Astrocyte (in vitro differentiated cells and primary cell): Measurements from ENCODE around the gene NENF. TPM values are rescaled to one million over a fixed set of nuclear protein-coding genes. Genes with fewer than 3 reads are reported as not detected.

Experiments
- DNase-seq: peaks from one replicate; pipeline ENCODE4 v3.0.0-alpha.2; 2010; ENCODE audit warnings: low read depth
- FAIRE-seq: peaks from 2 replicates; lab custom pipeline; 2011; peaks lifted over from hg19 to GRCh38; lab: Jason Lieb, UNC
- H2AFZ ChIP-seq: 2 replicates; pipeline ENCODE4 v1.6.0; 2012; ENCODE audit warnings: low read depth, low read length, inconsistent platforms
- H3K27ac ChIP-seq: 2 replicates; pipeline ENCODE4 v1.5.1; 2011; ENCODE audit warnings: low read depth, low read length, inconsistent platforms
- H3K27me3 ChIP-seq: 2 replicates; pipeline ENCODE4 v1.6.0; 2011; ENCODE audit warnings: low read length, inconsistent platforms; ENCODE audit not compliant: insufficient read depth
- H3K36me3 ChIP-seq: 2 replicates; pipeline ENCODE4 v1.5.1; 2011; ENCODE audit warnings: low read length, inconsistent platforms; ENCODE audit not compliant: insufficient read depth
- H3K4me1 ChIP-seq: 2 replicates; pipeline ENCODE4 v1.5.1; 2011; ENCODE audit warnings: low read length, inconsistent platforms; ENCODE audit not compliant: insufficient read depth
- H3K4me2 ChIP-seq: 2 replicates; pipeline ENCODE4 v1.6.0; 2012; ENCODE audit warnings: low read length, inconsistent platforms
- H3K4me3 ChIP-seq: 2 replicates; pipeline ENCODE4 v1.5.1; 2011; ENCODE audit warnings: low read depth, mild to moderate bottlenecking, low read length, inconsistent platforms; ENCODE audit not compliant: insufficient read depth
- H3K79me2 ChIP-seq: 2 replicates; pipeline ENCODE4 v1.6.0; 2012; ENCODE audit warnings: mild to moderate bottlenecking, low read length, inconsistent platforms; ENCODE audit not compliant: insufficient read depth
- H3K9ac ChIP-seq: 2 replicates; pipeline ENCODE4 v1.6.0; 2012; ENCODE audit warnings: mild to moderate bottlenecking, low read length, inconsistent platforms
- H3K9me3 ChIP-seq: 2 replicates; pipeline ENCODE4 v1.5.1; 2012; ENCODE audit warnings: low read depth, mild to moderate bottlenecking, low read length, inconsistent platforms; ENCODE audit not compliant: insufficient read depth
- H4K20me1 ChIP-seq: 2 replicates; pipeline ENCODE4 v1.6.0; 2012; ENCODE audit warnings: low read length, inconsistent platforms; ENCODE audit not compliant: insufficient read depth
- H3K27ac Mint-ChIP-seq: one replicate; pipeline ENCODE4 v1.8.0; 2021; ENCODE audit warnings: mild to moderate bottlenecking, mixed read lengths; ENCODE audit not compliant: unreplicated experiment
- H3K27me3 Mint-ChIP-seq: one replicate; pipeline ENCODE4 v1.8.0; 2021; ENCODE audit warnings: low read depth, mixed read lengths; ENCODE audit not compliant: unreplicated experiment
- H3K36me3 Mint-ChIP-seq: one replicate; pipeline ENCODE4 v1.8.0; 2021; ENCODE audit warnings: low read depth, mixed read lengths; ENCODE audit not compliant: unreplicated experiment
- H3K4me1 Mint-ChIP-seq: one replicate; pipeline ENCODE4 v1.8.0; 2021; ENCODE audit warnings: low read depth, mixed read lengths; ENCODE audit not compliant: unreplicated experiment
- H3K4me3 Mint-ChIP-seq: one replicate; pipeline ENCODE4 v1.8.0; 2021; ENCODE audit warnings: mild to moderate bottlenecking, moderate library complexity, mixed read lengths; ENCODE audit not compliant: unreplicated experiment
- H3K9me3 Mint-ChIP-seq: one replicate; pipeline ENCODE4 v1.8.0; 2021; ENCODE audit warnings: mild to moderate bottlenecking, mixed read lengths; ENCODE audit not compliant: unreplicated experiment
- CTCF ChIP-seq: IDR thresholded peaks from 2 replicates; pipeline ENCODE4 v1.5.1; 2011; ENCODE audit warnings: low read depth, mild to moderate bottlenecking, inconsistent platforms, low read length, moderate library complexity; ENCODE audit not compliant: insufficient read depth
- EZH2 ChIP-seq: IDR thresholded peaks from 2 replicates; pipeline ENCODE4 v1.6.1; 2012; ENCODE audit warnings: mild to moderate bottlenecking, low read length, inconsistent platforms; ENCODE audit not compliant: insufficient read depth
- total RNA-seq: library from RNA; stranded (reverse); gene quantifications from 2 replicates; pipeline ENCODE4 v1.2.1, GENCODE V29; 2021

The NENF gene
- total RNA-seq, 1 donor from 2014 or later, result 34.4 TPM

- no peak for DNase-seq
- no peak overlapping the region for H3K4me2 ChIP-seq
- H3K79me2 ChIP-seq, result no peaks in the 10 kb centered on the region
- H2AFZ ChIP-seq, result no peak overlapping the region
- H3K27me3 ChIP-seq, result no peaks in the 10 kb centered on the region
- FAIRE-seq, result no peak
- H4K20me1 ChIP-seq, result no peaks in the 10 kb centered on the region
- no peak overlapping the region for H3K4me3 Mint-ChIP-seq
- TF ChIP-seq CTCF (no peak), EZH2 (no peak)
- H3K27ac ChIP-seq, result no peak overlapping the region
- no peak overlapping the region for H3K9ac ChIP-seq
- H3K4me1 Mint-ChIP-seq, result peaks cover under 1% of the 10 kb centered on the region
- H3K27ac Mint-ChIP-seq, result no peak overlapping the region
- no peak overlapping the region for H3K4me3 ChIP-seq
- H3K9me3 ChIP-seq, result peaks cover 4% of the 10 kb centered on the region
- H3K36me3 Mint-ChIP-seq, result peaks cover 22% of the 10 kb centered on the region
- H3K36me3 ChIP-seq, result no peaks in the 10 kb centered on the region
- peaks cover 2% of the 10 kb centered on the region for H3K4me1 ChIP-seq
- H3K9me3 Mint-ChIP-seq, result peaks cover 21% of the 10 kb centered on the region
- H3K27me3 Mint-ChIP-seq, result no peaks in the 10 kb centered on the region
Measured at GRCh38 chr1:212397171-212397570, 35.5 kb upstream of the NENF start.

GRCh38 chr1:212401042-212401441, 31.7 kb upstream of the NENF start:
- no peak overlapping the region for H2AFZ ChIP-seq
- no peak overlapping the region for H3K9ac ChIP-seq
- FAIRE-seq (no peak), DNase-seq (no peak)
- peaks cover 4% of the 10 kb centered on the region for H3K9me3 ChIP-seq
- no peak for TF ChIP-seq CTCF
- no peak for TF ChIP-seq EZH2
- Mint-ChIP-seq H3K4me3 (no peak overlapping the region), H3K27me3 (no peaks in the 10 kb centered on the region), H3K4me1 (peaks cover 4% of the 10 kb centered on the region), H3K36me3 (peaks cover 29% of the 10 kb centered on the region), H3K9me3 (peaks cover 10% of the 10 kb centered on the region), H3K27ac (no peak overlapping the region)
- H3K27ac ChIP-seq, result no peak overlapping the region
- H3K79me2 ChIP-seq, result no peaks in the 10 kb centered on the region
- H3K4me1 ChIP-seq, result peaks cover 3% of the 10 kb centered on the region
- no peaks in the 10 kb centered on the region for H4K20me1 ChIP-seq
- H3K4me2 ChIP-seq, result no peak overlapping the region
- no peaks in the 10 kb centered on the region for H3K36me3 ChIP-seq
- no peaks in the 10 kb centered on the region for H3K27me3 ChIP-seq
- H3K4me3 ChIP-seq, result no peak overlapping the region

- DNase-seq, result peak; percentile 49
- H3K79me2 ChIP-seq, result no peaks in the 10 kb centered on the region
- Mint-ChIP-seq H3K9me3 (peaks cover 2% of the 10 kb centered on the region), H3K4me1 (peaks cover 4% of the 10 kb centered on the region), H3K4me3 (no peak overlapping the region), H3K27me3 (no peaks in the 10 kb centered on the region), H3K36me3 (peaks cover 31% of the 10 kb centered on the region), H3K27ac (peak overlapping the region; percentile 18)
- TF ChIP-seq EZH2 (no peak), CTCF (no peak)
- no peak overlapping the region for H2AFZ ChIP-seq
- peaks cover 3% of the 10 kb centered on the region for H3K4me1 ChIP-seq
- H3K36me3 ChIP-seq, result no peaks in the 10 kb centered on the region
- no peaks in the 10 kb centered on the region for H4K20me1 ChIP-seq
- no peak overlapping the region for H3K4me3 ChIP-seq
- peaks cover 6% of the 10 kb centered on the region for H3K9me3 ChIP-seq
- H3K9ac ChIP-seq, result no peak overlapping the region
- peak; percentile 13 for FAIRE-seq
- H3K27me3 ChIP-seq, result no peaks in the 10 kb centered on the region
- no peak overlapping the region for H3K27ac ChIP-seq
- no peak overlapping the region for H3K4me2 ChIP-seq
Measured at GRCh38 chr1:212401838-212402582, 30.7 kb upstream of the NENF start.
